Stimulated activated CD8-positive, alpha-beta memory T cell treated with anti-CD3 and anti-CD28 coated beads, Interleukin-4, amount 100 ng/mL, for 4 hours (primary cell): Measurements from ENCODE around the gene HSD17B1.
"Not testable (repeated sequence)": the region's sequence is repeated elsewhere in the genome, so short reads cannot be mapped to it uniquely, and the experiment has no call there.

Experiments used
- DNase-seq, 2 donors: peaks; one replicate each; pipeline ENCODE4 v3.0.0-alpha.2; 2020; ENCODE audit warnings: low read depth in 2 of 2, low spot score in 1 of 2

Gene HSD17B1, protein sequence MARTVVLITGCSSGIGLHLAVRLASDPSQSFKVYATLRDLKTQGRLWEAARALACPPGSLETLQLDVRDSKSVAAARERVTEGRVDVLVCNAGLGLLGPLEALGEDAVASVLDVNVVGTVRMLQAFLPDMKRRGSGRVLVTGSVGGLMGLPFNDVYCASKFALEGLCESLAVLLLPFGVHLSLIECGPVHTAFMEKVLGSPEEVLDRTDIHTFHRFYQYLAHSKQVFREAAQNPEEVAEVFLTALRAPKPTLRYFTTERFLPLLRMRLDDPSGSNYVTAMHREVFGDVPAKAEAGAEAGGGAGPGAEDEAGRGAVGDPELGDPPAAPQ

DNA sequence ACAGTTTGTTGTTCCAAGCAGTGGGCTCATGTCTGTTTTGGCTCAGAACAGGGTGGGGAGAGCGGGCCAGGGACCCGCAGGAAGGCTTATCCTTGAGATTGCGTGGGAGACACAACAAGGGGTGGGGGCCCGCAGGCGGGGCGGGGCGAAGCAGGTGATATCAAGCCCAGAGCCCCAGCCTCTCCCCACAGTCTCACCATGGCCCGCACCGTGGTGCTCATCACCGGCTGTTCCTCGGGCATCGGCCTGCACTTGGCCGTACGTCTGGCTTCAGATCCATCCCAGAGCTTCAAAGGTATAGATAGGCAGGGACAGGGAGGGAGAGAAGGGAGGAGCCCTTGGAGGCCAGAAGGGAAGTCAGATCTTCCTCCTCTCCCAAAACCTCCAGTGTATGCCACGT is at the start of gene HSD17B1:
Gene HSD17B1, plus strand, starts transcription at position 188 of the 400 bp plus-strand sequence. Its CDS starts 11 bp downstream, at position 199.
- DNase-seq: not testable (repeated sequence)

DNA sequence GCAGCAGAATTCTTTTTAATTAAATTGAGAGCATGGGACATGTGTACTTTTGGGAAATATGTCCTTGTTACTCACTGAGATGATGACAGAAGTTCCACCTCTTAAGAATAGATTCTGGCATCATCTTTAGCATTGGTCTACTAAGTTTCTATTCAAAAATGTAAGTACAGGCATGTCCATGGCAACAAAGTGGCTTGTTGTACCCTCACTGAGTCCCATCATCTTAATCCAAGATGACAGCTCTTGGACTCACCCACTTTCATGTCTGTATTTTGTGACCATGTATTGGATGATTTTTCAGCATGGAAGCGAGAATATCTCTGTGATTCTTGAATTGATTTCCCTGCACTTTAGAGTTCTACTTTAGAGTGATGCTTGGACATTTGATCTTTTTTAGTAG is 49.8 kb upstream of the HSD17B1 start:
- no peak for DNase-seq

DNA sequence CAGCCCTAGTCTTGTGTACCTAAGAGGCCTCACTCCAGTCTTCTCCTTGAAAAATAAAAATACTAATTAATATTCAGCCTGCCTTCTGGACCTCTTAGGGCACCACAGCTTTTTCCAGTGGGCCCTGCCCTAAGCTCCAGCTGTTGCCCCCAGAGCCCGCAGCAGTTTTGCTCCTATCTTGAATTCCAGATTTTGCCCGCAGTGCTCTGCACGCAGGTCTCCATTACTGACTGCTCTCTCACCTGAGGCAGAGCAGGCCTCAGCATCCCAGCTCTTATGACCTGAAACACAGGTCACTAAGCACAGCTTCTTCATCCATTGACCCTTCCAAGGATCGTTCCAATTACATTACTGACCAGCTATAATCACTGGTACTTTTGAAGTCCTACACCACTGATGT is 45.1 kb upstream of the HSD17B1 start:
- DNase-seq: no peak

DNA sequence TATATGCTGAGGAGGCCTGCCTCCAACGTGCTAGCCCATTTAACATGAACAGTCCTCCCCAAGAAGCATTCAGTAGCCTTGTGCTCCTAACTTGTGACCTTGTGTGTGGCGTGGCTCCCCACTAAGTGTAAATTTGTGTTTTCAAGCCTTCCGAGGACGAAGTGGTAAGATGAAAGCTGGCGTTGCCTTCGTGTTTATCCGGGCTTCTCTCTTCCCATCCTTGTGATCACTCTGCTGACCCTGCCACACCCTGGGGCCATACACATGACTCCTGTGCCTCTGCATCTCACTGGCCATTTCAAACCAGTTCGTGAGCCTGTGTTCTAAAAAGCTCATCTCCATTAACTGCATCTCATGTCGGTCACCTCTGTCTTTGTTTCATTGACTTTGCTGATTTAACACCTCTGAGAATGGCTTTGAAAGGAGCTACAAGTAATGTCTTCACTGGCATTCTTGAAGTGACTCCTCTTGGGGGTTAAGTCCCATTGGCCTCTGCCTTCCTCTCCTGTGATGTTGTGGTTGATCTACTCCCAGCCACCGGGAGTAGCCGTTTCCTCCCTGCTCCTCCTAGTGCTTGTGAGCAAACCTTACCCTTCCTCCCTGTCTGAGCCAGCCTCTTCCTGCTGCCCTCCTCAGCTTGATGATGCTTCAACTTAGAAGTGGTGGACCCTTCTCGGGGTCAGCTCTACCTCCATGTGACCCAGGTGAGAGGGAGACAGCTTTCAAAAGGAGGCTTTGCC is 44.1 kb upstream of the HSD17B1 start:
- DNase-seq: no peak

DNA sequence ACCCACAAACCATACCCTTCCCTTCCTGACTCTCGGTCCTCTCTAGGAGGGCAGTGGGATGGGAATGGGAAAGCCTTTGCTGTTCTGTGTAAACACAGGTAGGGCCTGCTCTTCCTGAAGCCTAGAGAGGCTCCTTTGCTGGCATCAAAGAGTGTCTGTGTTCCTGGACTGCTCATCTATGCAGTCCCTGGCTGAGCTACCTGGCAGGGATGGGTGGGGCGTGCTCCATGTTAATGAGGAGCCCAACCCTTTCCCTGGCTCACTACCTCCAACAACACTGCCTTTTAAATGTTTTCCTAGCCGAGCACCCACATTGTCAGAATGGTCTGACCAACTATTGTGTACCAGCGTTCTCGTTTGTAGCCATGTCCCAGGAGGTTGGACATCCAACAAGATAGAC is 43.3 kb upstream of the HSD17B1 start:
- DNase-seq: no peak

DNA sequence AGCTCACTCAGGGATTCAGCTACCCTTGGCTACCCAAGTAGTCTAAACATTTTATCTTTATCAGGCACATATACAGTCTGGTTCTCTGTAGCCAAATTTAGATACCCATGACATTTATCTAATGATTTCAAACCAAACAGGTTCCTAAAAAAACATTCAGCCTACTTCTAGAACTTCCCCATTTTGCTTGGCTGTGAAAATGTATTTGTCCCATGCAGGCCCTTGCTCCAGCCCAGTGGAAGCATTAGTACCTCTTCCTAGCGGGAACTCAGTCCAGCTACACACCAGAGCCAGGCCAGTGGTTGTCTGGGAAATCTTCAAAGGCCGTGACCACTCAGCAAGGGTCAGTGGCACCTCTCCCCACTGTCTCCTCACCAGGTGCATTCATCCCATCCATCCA is 42.9 kb upstream of the HSD17B1 start:
- DNase-seq: no peak

DNA sequence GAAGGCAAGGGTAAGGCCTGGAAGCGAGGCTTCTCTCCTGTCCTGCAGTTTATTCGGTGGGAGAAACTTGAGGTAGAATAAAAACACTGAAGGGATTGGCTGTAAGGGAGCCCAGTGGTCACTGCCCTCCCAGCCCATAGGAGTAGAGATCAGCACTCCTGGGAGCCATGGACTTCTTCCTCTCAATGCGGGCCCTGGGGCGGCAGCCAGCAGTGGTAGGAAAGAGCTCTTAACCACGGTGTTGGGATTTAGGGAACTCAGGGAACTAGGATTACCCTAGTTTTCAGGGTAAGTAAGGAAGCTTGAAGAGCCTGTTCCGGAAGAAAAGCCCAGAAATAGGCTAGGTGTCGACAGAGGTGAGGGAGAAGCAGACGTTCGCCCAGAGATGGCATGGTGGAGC is 40.5 kb upstream of the HSD17B1 start:
- DNase-seq: no peak

DNA sequence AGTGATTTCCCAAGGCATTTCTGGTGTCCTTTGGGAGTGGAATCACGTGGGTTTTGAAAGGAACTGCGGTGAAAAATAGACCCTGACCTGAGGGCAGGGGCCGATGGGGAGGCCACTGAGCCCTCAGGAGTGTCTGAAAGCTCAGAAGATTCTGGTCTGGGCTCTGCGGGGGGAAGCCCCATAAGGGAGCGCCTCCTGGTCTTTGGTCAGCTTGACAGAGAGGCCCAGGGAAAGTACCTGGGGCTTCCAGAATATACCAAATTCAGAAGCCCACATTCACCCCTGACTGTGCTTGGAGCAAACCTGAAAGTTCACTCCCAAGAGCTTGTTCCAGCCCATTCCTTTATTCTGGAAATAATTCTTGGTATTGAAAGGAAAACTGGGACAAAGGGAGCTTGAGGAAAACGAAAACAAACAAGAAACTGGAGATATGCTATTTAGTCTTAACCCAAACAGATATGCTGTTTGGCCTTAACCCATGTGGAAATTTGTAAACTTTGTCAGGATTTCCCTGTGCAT is 39.9 kb upstream of the HSD17B1 start:
- no peak for DNase-seq

DNA sequence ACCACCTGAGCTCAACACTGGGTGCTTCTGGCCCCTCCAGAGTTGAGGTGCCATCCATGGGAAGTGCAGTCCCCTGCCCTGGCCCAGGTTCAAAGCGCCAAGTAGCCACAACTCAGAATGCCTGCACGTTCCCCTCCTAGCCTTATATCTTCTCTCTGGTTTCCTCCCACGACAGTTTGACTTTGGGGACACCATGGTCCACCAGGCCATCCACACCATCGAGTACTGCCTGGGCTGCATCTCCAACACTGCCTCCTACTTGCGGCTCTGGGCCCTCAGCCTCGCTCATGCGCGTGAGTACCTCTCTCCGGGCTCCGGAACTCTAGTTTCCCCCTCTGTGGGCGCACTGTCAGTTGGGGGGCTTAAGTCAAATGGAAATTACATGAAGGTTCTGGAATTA is 39.0 kb upstream of the HSD17B1 start:
- DNase-seq: no peak

DNA sequence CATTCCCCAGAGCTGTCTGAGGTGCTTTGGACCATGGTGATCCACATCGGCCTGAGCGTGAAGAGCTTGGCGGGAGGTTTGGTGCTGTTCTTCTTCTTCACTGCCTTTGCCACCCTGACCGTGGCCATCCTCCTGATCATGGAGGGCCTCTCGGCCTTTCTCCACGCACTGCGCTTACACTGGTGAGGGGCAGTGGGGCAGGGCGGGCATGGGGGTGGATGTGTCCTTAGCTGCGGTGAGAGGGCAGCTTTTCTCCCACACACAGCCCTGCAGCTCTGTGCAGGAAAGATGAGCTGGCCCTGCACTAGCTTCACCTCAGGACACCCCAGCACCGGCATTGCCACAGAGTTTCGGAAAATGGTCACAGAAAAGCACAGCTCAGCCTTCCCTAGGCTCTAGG is 38.4 kb upstream of the HSD17B1 start:
- DNase-seq: no peak

DNA sequence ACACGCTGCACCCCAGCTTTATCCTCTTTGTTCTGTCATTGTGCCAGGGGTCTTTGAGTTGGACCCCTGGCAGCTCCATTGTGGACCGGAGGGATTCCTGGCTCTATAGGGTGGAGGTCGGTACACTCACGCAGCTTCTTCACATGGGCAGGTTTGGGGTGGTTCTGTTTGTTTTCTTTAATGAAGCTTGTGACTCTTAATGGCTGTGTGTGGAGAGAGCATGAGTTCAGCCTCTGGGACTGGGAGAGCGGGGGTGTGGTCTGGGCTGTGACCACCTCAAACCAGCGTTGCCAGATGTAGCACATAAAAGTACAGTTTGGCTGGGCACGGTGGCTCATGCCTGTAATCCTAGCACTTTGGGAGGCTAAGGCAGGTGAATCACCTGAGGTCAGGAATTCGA is 37.9 kb upstream of the HSD17B1 start:
- DNase-seq: no peak

DNA sequence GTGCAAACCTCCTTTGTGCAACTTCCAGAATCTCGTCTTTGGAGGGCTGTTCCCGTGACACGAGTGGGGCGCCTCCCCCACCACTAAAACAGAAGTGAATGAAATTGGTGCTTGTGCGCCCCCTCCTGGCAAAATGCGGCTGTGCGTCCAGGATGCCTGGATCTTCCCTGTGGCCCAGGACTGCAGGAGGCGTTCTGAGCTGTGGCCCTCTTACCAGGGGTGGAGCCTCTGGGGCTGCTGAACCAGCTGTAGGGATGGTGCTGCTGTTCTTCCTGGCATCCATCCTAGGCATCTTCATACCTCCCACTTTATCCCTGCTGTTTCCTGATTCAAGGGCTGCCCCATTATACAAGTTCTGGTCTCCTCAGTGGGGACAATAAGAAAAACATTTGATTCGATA is 35.2 kb upstream of the HSD17B1 start:
- DNase-seq: peak; percentile 60 to 80

DNA sequence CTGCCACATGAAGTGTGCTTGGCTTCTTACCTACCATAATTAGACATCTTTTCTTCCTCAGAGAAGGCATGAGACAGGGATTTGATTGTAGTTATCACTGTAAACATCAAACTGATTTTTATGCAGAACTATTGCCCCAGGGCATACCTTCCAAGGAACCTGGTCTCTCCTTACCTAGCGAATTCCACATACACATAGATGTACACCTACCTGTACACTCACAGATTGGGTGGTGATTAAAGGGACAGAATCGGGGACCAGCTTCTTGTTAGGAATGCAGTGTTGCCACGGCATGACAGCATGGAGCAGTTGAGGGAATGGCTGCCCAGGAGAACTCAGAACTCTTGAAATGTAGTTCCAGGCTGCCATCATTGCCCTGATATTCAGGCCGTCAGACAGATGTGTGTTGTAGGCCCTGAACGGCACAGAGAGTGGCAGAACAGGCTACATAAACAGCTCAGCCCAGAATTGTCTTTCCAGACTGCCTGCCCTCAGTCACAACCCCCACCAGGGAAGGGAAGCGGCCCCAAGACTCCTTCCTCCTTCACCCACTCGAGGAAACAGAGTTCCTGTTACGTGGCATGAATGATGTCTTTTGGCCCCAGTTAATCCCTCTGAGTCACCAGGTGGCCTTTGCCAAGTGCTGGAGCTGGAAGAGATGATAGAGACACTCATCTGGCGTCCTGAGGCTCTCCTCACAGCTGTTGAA is 34.5 kb upstream of the HSD17B1 start:
- DNase-seq: no peak

DNA sequence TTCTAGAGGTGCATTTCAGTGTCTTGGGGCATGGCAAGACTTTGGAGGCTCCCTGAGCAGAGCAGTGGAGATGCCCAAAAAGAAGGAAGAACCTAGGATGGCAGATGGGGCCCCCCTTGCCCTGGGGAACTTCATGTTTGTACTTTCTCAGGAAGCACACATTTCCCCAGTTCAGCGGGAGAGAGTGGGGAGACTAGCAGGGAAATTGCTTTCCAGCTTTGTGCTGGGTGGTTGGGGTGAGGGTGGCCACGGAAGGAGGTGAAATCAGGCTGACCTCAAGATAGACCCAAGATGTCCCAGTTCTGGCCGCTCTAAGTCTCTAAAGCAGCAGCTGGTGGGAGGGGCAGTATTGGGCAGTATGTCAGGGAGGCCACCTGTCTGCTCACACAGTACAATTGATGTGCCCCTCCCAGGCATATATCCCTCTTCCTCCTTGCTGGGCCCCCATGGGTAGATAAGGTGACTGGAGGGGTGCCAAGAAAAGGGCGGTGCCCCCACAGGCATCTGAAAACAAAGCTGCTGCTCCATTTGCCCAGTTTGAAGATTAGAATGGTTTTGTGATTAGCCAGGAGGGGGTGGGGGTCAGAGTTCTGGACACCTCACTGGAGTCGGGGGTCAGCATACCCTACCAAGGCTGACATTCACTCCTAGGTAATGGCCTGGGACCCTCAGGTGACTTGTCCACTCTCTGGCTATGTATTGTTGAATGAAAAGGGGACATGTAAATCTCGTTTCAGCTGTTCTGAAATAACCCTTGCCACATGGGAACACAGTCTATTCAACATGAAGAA is 33.8 kb upstream of the HSD17B1 start:
- no peak for DNase-seq

DNA sequence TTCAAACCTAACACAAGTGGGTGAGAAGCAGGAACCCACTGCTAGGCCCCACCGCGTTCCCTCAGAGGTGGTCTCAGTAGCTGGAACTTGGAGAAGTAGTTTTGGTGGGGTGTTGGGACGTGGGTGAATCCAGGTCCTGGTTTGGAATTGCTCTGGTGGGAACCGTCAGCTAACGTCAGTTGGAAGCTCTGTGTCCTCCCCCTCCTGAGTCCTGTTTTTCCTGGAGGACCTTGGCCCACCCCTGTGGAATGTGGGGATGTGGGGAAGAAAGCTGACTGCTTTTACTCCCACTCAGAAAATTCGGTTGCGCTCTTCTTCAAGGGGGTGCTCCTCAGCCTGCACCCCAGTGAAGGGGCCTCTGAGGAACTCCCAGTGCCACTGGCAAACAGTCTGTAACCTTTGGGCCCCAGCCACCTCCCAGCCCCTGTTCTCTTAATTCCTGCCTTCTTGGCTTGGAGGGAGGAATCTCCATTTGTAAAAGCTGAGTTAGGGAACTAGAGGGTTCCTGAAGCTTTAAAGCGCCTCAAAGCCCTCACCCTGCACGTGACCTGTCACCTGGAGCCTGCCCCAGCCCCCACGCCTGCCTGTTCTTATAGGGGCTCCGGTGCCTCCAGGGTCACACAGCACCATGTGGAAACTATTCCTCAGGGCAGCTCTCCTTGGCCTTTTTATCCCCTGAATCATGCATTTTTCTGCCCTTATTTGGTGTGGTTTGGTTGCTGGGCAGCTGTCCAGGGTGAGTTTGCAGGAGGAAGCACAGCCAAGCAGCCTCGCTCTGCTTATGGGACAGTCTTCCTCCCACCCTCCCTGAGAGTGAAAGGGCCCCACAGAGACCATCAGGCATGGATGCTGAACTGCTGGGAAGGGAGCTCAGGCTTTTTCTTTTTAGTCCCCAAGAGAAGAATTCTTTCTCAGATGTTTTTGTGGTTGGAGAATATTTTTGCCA is 32.9 kb upstream of the HSD17B1 start:
- no peak for DNase-seq

DNA sequence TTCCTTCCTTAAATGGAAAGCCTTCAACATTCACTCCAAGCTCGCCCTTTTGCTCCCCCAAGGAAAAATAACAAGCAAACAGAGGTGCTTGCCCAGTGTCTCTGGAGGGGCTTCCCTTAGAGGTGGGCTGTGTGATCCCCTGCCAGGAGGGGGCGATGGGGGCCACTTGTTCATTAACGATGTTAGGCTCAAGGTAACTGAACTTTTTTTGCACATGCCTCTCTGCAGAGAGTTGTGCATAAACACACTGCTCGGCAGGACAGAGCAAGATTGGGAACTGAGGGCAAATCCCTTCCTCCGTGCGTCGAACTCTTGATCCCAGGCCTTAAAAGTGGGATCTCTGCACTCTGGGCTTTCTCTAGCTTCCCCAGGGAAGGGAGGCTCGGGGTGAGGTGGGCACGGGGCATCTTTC is 32.2 kb upstream of the HSD17B1 start:
- no peak for DNase-seq

DNA sequence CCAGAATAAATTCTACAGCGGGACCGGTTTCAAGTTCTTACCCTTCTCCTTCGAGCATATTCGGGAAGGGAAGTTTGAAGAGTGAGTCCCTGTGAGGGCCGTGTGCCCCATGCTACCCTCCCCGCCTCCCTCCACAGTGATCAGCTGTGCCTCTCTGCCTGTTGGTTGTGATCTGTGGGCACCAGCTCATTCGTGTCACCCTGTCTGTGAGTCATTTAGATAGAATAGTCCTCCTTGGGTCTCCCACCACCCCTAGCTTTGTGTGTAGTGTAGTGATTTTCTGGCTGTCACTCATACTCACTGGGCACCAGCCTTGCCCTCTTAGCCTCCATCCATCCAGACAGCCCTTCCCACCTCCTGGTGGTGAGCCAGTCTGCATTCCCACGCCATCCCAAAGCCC is 31.7 kb upstream of the HSD17B1 start:
- DNase-seq: no peak

DNA sequence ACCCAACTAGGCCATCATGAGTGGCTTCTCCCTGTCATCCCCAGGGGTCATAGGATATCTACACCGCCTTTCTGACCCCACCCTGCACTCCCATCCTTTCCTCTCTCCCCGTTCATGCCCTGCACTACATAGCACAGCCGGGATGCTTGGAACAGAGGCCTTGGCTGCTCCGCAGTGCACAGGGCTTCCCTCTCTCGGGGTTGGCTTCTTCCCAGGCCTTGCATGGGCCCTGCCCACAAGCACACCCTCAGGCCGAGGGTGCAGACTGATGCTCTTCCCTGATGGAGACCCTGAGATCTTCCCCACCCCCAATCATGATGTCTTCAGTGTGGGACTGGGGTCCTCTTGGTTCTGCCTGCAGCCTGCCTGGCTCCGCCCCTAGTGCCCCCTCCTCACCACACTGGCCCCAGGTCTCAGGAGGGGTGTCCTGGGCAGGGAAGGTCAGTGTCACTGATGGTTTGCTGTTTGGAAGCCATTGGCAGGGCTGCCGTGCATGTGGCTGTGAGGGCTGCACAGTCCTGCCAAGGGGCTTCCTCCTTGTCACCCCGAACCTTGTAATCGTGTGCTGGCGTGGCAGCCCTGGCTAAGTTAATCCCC is 31.0 kb upstream of the HSD17B1 start:
- no peak for DNase-seq

DNA sequence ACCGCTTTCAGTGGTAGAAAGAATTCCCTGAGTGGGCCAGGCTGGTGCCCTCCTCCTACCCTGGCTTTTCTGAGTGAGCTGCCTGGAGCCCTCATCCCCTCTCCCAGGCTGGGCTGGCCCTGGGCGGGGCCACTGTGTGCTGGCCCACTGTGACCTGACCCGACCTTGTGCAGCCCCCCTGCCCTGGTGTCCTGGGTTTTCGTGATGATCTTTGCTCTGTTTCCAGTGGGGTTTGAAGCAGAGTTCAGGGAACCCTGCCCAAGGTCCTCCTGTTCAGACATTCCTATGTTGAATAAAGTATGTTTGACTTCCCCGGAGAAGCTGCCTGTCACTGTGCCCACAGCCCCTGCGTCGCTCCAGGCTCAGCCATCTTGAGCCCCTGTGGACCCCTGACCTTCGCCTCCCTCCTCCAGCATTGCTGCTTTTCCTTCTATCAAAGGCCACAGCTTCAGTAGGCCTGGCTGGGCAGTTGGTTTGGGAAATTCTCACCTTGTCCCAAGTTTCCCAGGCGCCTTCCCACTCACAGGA is 30.4 kb upstream of the HSD17B1 start:
- DNase-seq: no peak
